HepG2 (cell line): ENCODE results near the gene AATF. TPM values are rescaled to one million over a fixed set of nuclear protein-coding genes. Genes with fewer than 3 reads are reported as not detected.

Experiments used
- DNMT1 ChIP-seq: sonication (generic); formaldehyde crosslinking; IDR thresholded peaks from 2 replicates; pipeline ENCODE4 v1.5.1; 2020; ENCODE audit warnings: mild to moderate bottlenecking, missing genetic modification reagents
- FOXK1 ChIP-seq: sonication (generic); formaldehyde crosslinking; IDR thresholded peaks from 2 replicates; pipeline ENCODE4 v1.4.0; 2020; ENCODE audit warnings: low read depth, missing genetic modification reagents, borderline replicate concordance
- GMEB2 ChIP-seq: IDR thresholded peaks from 2 replicates; pipeline ENCODE4 v1.6.1; 2016; ENCODE audit warnings: missing biosample characterization, missing genetic modification reagents, low read depth
- JUN ChIP-seq: sonication (generic); formaldehyde crosslinking; IDR thresholded peaks from 2 replicates; pipeline ENCODE4 v1.4.0; 2020; ENCODE audit warnings: mild to moderate bottlenecking, missing genetic modification reagents
- KLF16 ChIP-seq, 2 experiments: sonication (generic) in 1 of 2; formaldehyde crosslinking in 1 of 2; IDR thresholded peaks; 2 replicates each; pipeline versions ENCODE4 v1.6.1 to v1.8.0; 2016 to 2023; ENCODE audit warnings: missing genetic modification reagents in 2 of 2, missing compliant biosample characterization in 1 of 2
- MXD4 ChIP-seq: IDR thresholded peaks from 2 replicates; pipeline ENCODE4 v1.6.1; 2016; ENCODE audit warnings: mild to moderate bottlenecking, missing biosample characterization, missing genetic modification reagents
- NFATC3 ChIP-seq: sonication (generic); formaldehyde crosslinking; IDR thresholded peaks from 2 replicates; pipeline ENCODE4 v1.5.1; 2020; ENCODE audit warnings: mild to moderate bottlenecking, missing genetic modification reagents
- SNAI1 ChIP-seq: sonication (generic); formaldehyde crosslinking; IDR thresholded peaks from 2 replicates; pipeline ENCODE4 v1.5.0; 2020; ENCODE audit warnings: mild to moderate bottlenecking, missing genetic modification reagents, borderline replicate concordance
- USF2 ChIP-seq, 2 experiments: sonication (generic) in 1 of 2; formaldehyde crosslinking in 1 of 2; IDR thresholded peaks; 2 replicates each; pipeline versions ENCODE4 v1.5.1 to v1.6.1; 2011 to 2020; ENCODE audit warnings: borderline replicate concordance in 1 of 2, low read depth in 1 of 2, low read length in 1 of 2, mild to moderate bottlenecking in 1 of 2, missing genetic modification reagents in 1 of 2, moderate library complexity in 1 of 2
- ZBTB25 ChIP-seq: IDR thresholded peaks from 2 replicates; pipeline ENCODE4 v1.6.1; 2018; ENCODE audit warnings: missing genetic modification reagents
- ZFAT ChIP-seq: sonication (generic); formaldehyde crosslinking; conservative IDR thresholded peaks from 2 replicates; pipeline ENCODE4 v1.8.1; 2023; ENCODE audit warnings: missing genetic modification reagents, inconsistent platforms
- ZNF34 ChIP-seq: sonication (generic); formaldehyde crosslinking; IDR thresholded peaks from 2 replicates; pipeline ENCODE4 v1.4.0; 2020; ENCODE audit warnings: mild to moderate bottlenecking, missing genetic modification reagents, borderline replicate concordance
- ZNF543 ChIP-seq: sonication (generic); formaldehyde crosslinking; IDR thresholded peaks from 2 replicates; pipeline ENCODE4 v1.4.0; 2020; ENCODE audit warnings: mild to moderate bottlenecking, missing genetic modification reagents
- ZSCAN31 ChIP-seq: sonication (generic); formaldehyde crosslinking; IDR thresholded peaks from 2 replicates; pipeline ENCODE4 v1.5.0; 2020; ENCODE audit warnings: low read depth, mild to moderate bottlenecking, missing genetic modification reagents
- polyA plus RNA-seq, 8 experiments: library from polyadenylated mRNA; depleted of rRNA in 3 of 8; stranded (reverse) in 7 of 8; unstranded in 1 of 8; fragments of >200 nt; fragmentation: Illumina TruSeq in 4 of 8; extraction: Trizol in 4 of 8; gene quantifications; 2 replicates each; pipeline versions ENCODE4 v1.2.1 to v1.2.3, GENCODE V29; 2011 to 2016; ENCODE audit warnings: low read depth in 4 of 8, missing spikeins in 1 of 8, mixed read lengths in 1 of 8; ENCODE audit not compliant: insufficient read depth in 1 of 8
- total RNA-seq, 5 experiments: library from RNA; depleted of rRNA; stranded (reverse); fragments of >200 nt; fragmentation: Illumina TruSeq; extraction: Trizol; gene quantifications; 2 replicates each; pipeline ENCODE4 v1.2.3, GENCODE V29; 2016; ENCODE audit warnings: low read depth in 1 of 5
- TF ChIP-seq, protein P1 (sequence below): sonication (generic); formaldehyde crosslinking; IDR thresholded peaks from 2 replicates; pipeline ENCODE4 v1.5.1; 2020; ENCODE audit warnings: missing genetic modification reagents, mild to moderate bottlenecking, borderline replicate concordance
- TF ChIP-seq, protein P2 (sequence below): sonication (generic); formaldehyde crosslinking; IDR thresholded peaks from 2 replicates; pipeline ENCODE4 v1.5.1; 2020; ENCODE audit warnings: missing genetic modification reagents, mild to moderate bottlenecking, borderline replicate concordance
- TF ChIP-seq, protein P3 (sequence below): sonication (generic); formaldehyde crosslinking; IDR thresholded peaks from 2 replicates; pipeline ENCODE4 v1.5.1; 2020; ENCODE audit warnings: mild to moderate bottlenecking, missing genetic modification reagents, moderate library complexity

Gene AATF
- total and polyA plus RNA-seq, 2 of the 13 experiments (the other 11 are each of a cell fraction or from before 2014, with no cell fraction given), result 9.1 to 53.3 TPM

- TF ChIP-seq GMEB2 (no peak), ZSCAN31 (CRISPR knock-in tag) (no peak), NFATC3 (CRISPR knock-in tag) (0 out of 2 replicates have a peak, but pooled peaks have one; percentile 18), JUN (CRISPR knock-in tag) (no peak), ZFAT (CRISPR knock-in tag) (no peak), KLF16 (CRISPR knock-in tag; IDR thresholded peaks at IDR 0.05) (peak in 1 of 2 experiments; percentile 53; a peak in 1 of 4 replicates), FOXK1 (CRISPR knock-in tag) (peak; percentile 85; the same call in 1 of the 2 replicates), SNAI1 (CRISPR knock-in tag) (no peak), MXD4 (CRISPR knock-in tag) (no peak), USF2 (IDR thresholded peaks at IDR 0.05; ENCODE audit: low read depth, low read length) (peak; percentile 31; the same call in 1 of the 2 replicates), USF2 (CRISPR knock-in tag; IDR thresholded peaks at IDR 0.05; ENCODE audit: borderline replicate concordance) (peak; percentile 44; the same call in 1 of the 2 replicates), ZBTB25 (CRISPR knock-in tag) (no peak), DNMT1 (no peak), ZNF34 (no peak), ZNF543 (CRISPR knock-in tag) (no peak)
- TF ChIP-seq, protein P1, sequence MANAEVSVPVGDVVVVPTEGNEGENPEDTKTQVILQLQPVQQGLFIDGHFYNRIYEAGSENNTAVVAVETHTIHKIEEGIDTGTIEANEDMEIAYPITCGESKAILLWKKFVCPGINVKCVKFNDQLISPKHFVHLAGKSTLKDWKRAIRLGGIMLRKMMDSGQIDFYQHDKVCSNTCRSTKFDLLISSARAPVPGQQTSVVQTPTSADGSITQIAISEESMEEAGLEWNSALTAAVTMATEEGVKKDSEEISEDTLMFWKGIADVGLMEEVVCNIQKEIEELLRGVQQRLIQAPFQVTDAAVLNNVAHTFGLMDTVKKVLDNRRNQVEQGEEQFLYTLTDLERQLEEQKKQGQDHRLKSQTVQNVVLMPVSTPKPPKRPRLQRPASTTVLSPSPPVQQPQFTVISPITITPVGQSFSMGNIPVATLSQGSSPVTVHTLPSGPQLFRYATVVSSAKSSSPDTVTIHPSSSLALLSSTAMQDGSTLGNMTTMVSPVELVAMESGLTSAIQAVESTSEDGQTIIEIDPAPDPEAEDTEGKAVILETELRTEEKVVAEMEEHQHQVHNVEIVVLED (CRISPR knock-in tag), result no peak
- TF ChIP-seq, protein P2, sequence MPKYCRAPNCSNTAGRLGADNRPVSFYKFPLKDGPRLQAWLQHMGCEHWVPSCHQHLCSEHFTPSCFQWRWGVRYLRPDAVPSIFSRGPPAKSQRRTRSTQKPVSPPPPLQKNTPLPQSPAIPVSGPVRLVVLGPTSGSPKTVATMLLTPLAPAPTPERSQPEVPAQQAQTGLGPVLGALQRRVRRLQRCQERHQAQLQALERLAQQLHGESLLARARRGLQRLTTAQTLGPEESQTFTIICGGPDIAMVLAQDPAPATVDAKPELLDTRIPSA, result no peak
- TF ChIP-seq, protein P3, sequence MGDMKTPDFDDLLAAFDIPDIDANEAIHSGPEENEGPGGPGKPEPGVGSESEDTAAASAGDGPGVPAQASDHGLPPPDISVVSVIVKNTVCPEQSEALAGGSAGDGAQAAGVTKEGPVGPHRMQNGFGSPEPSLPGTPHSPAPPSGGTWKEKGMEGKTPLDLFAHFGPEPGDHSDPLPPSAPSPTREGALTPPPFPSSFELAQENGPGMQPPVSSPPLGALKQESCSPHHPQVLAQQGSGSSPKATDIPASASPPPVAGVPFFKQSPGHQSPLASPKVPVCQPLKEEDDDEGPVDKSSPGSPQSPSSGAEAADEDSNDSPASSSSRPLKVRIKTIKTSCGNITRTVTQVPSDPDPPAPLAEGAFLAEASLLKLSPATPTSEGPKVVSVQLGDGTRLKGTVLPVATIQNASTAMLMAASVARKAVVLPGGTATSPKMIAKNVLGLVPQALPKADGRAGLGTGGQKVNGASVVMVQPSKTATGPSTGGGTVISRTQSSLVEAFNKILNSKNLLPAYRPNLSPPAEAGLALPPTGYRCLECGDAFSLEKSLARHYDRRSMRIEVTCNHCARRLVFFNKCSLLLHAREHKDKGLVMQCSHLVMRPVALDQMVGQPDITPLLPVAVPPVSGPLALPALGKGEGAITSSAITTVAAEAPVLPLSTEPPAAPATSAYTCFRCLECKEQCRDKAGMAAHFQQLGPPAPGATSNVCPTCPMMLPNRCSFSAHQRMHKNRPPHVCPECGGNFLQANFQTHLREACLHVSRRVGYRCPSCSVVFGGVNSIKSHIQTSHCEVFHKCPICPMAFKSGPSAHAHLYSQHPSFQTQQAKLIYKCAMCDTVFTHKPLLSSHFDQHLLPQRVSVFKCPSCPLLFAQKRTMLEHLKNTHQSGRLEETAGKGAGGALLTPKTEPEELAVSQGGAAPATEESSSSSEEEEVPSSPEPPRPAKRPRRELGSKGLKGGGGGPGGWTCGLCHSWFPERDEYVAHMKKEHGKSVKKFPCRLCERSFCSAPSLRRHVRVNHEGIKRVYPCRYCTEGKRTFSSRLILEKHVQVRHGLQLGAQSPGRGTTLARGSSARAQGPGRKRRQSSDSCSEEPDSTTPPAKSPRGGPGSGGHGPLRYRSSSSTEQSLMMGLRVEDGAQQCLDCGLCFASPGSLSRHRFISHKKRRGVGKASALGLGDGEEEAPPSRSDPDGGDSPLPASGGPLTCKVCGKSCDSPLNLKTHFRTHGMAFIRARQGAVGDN, result peak; percentile 86
Observed at GRCh38 chr17:37067555-37068111, 118.9 kb downstream of the AATF start (continued).
